ENCODE results near the gene ZNF467. TPM values are rescaled to one million over a fixed set of nuclear protein-coding genes. Genes with fewer than 3 reads are reported as not detected.

Gene ZNF467
- total RNA-seq, 4 donors from 2014 or later: 4.2 to 15.4 (median 9.3) TPM

GRCh38 chr7:149817301-149817771 is 43.9 kb upstream of the ZNF467 start:
- WGBS, 2 donors (ENCODE audit: low coverage in 1 of 2): 20 to 100% methylated on average over 1 of the region's 8 CpGs

GRCh38 chr7:149816794-149817193 is 43.4 kb upstream of the ZNF467 start:
- no peak for ATAC-seq
- Histone ChIP-seq H3K27me3 (peaks cover 19% of the 10 kb centered on the region), H3K36me3 (no peaks in the 10 kb centered on the region), H3K4me3 (no peak overlapping the region), H3K9me3 (no peaks in the 10 kb centered on the region), H3K4me1 (no peaks in the 10 kb centered on the region), H3K27ac (no peak overlapping the region)
- TF ChIP-seq POLR2AphosphoS5 (IDR thresholded peaks at IDR 0.05): no peak
- TF ChIP-seq CTCF (IDR thresholded peaks at IDR 0.05): no peak
- TF ChIP-seq POLR2A (IDR thresholded peaks at IDR 0.05): no peak
- TF ChIP-seq EP300 (IDR thresholded peaks at IDR 0.05): no peak
- WGBS, 2 donors (ENCODE audit: low coverage in 1 of 2): no CpG with 5 or more reads among the region's 4 CpGs

More at GRCh38 chr7:149817301-149817771, 43.9 kb upstream of the ZNF467 start:
- H3K27me3 ChIP-seq: peaks cover 19% of the 10 kb centered on the region
- no peak for ATAC-seq
- H3K27ac ChIP-seq: no peak overlapping the region
- no peaks in the 10 kb centered on the region for H3K4me1 ChIP-seq
- H3K9me3 ChIP-seq: no peaks in the 10 kb centered on the region
- H3K36me3 ChIP-seq: no peaks in the 10 kb centered on the region
- TF ChIP-seq POLR2AphosphoS5 (IDR thresholded peaks at IDR 0.05): no peak
- H3K4me3 ChIP-seq: no peak overlapping the region

GRCh38 chr7:149816267-149816751 is 42.9 kb upstream of the ZNF467 start:
- TF ChIP-seq POLR2A (IDR thresholded peaks at IDR 0.05) (no peak), POLR2AphosphoS5 (IDR thresholded peaks at IDR 0.05) (no peak), CTCF (IDR thresholded peaks at IDR 0.05) (no peak), EP300 (IDR thresholded peaks at IDR 0.05) (no peak)
- no peaks in the 10 kb centered on the region for H3K4me1 ChIP-seq
- ATAC-seq: no peak
- H3K27me3 ChIP-seq: peaks cover 19% of the 10 kb centered on the region
- H3K4me3 ChIP-seq: no peak overlapping the region
- no peaks in the 10 kb centered on the region for H3K36me3 ChIP-seq
- 53 to 90% methylated on average over 2 to 5 of the region's 21 CpGs for WGBS, 2 donors (ENCODE audit: low coverage in 1 of 2)
- no peak overlapping the region for H3K27ac ChIP-seq
- no peaks in the 10 kb centered on the region for H3K9me3 ChIP-seq

GRCh38 chr7:149815661-149816266 is 42.4 kb upstream of the ZNF467 start:
- Histone ChIP-seq H3K9me3 (no peaks in the 10 kb centered on the region), H3K36me3 (no peaks in the 10 kb centered on the region), H3K27me3 (peaks cover 19% of the 10 kb centered on the region), H3K27ac (no peak overlapping the region), H3K4me1 (no peaks in the 10 kb centered on the region), H3K4me3 (no peak overlapping the region)
- no CpG with 5 or more reads among the region's 16 CpGs for WGBS, 2 donors (ENCODE audit: low coverage in 1 of 2)
- no peak for TF ChIP-seq POLR2AphosphoS5 (IDR thresholded peaks at IDR 0.05)
- TF ChIP-seq CTCF (IDR thresholded peaks at IDR 0.05): no peak
- TF ChIP-seq POLR2A (IDR thresholded peaks at IDR 0.05): no peak
- TF ChIP-seq EP300 (IDR thresholded peaks at IDR 0.05): no peak
- no peak for ATAC-seq

- Histone ChIP-seq H3K36me3 (no peaks in the 10 kb centered on the region), H3K4me1 (no peaks in the 10 kb centered on the region), H3K27ac (no peak overlapping the region), H3K27me3 (peaks cover 19% of the 10 kb centered on the region), H3K9me3 (no peaks in the 10 kb centered on the region), H3K4me3 (no peak overlapping the region)
- TF ChIP-seq CTCF (IDR thresholded peaks at IDR 0.05) (no peak), POLR2AphosphoS5 (IDR thresholded peaks at IDR 0.05) (no peak), POLR2A (IDR thresholded peaks at IDR 0.05) (no peak), EP300 (IDR thresholded peaks at IDR 0.05) (no peak)
- ATAC-seq: no peak
- 87% methylated on average over 3 of the region's 12 CpGs; no CpG with 5 or more reads in 1 of the 2 donors for WGBS, 2 donors (ENCODE audit: low coverage in 1 of 2)
These were observed 41.7 kb upstream of the ZNF467 start for GRCh38 chr7:149815121-149815520.
